Smooth muscle cell (in vitro differentiated cells): Measurements from ENCODE around the gene TMEM184C. TPM values are rescaled to one million over a fixed set of nuclear protein-coding genes. Genes with fewer than 3 reads are reported as not detected.

ENCODE experiments used
- DNase-seq: peaks from one replicate; lab custom pipeline; 2025; ENCODE audit not compliant: unreplicated experiment; lab: John Stamatoyannopoulos, UW
- H2AFZ ChIP-seq: fragments of 200-600 bp; sonication (generic); 2 replicates; pipeline ENCODE4 v1.6.0; 2016; ENCODE audit warnings: antibody characterized with exemption, low read depth, mild to moderate bottlenecking
- H3F3A ChIP-seq: fragments of 200-600 bp; sonication (generic); 2 replicates; pipeline ENCODE4 v1.6.0; 2017; ENCODE audit warnings: antibody characterized with exemption, low read depth
- H3K27ac ChIP-seq: fragments of 200-600 bp; sonication (generic); 2 replicates; pipeline ENCODE4 v1.5.1; 2016; ENCODE audit warnings: low read depth, mild to moderate bottlenecking
- H3K27me3 ChIP-seq: fragments of 200-600 bp; sonication (generic); 2 replicates; pipeline ENCODE4 v1.6.1; 2016; ENCODE audit warnings: low read depth, mild to moderate bottlenecking
- H3K36me3 ChIP-seq: fragments of 200-600 bp; sonication (generic); 2 replicates; pipeline ENCODE4 v1.5.1; 2016; ENCODE audit warnings: low read depth
- H3K4me1 ChIP-seq: fragments of 200-600 bp; sonication (generic); 2 replicates; pipeline ENCODE4 v1.5.1; 2016; ENCODE audit warnings: low read depth
- H3K4me2 ChIP-seq: fragments of 200-600 bp; sonication (generic); 2 replicates; pipeline ENCODE4 v1.6.0; 2016; ENCODE audit warnings: mild to moderate bottlenecking
- H3K4me3 ChIP-seq: fragments of 200-600 bp; sonication (generic); 2 replicates; pipeline ENCODE4 v1.5.1; 2016; ENCODE audit warnings: mild to moderate bottlenecking
- H3K79me2 ChIP-seq: fragments of 200-600 bp; sonication (generic); 2 replicates; pipeline ENCODE4 v1.6.0; 2016; ENCODE audit warnings: low read depth, mild to moderate bottlenecking
- H3K9ac ChIP-seq: fragments of 200-600 bp; sonication (generic); 2 replicates; pipeline ENCODE4 v1.6.0; 2016; ENCODE audit warnings: low read depth
- H3K9me3 ChIP-seq: fragments of 200-600 bp; sonication (generic); replicated peaks from 2 replicates; pipeline ENCODE4 v1.5.1; 2016; ENCODE audit warnings: low read depth
- H4K20me1 ChIP-seq: fragments of 200-600 bp; sonication (generic); 2 replicates; pipeline ENCODE4 v1.6.0; 2016; ENCODE audit warnings: low read depth
- WGBS: methylation state at CpG from one replicate; pipeline ENCODE4 v1.1.7; 2016; ENCODE audit warnings: low lambda C conversion rate; 5-methylcytosine and 5-hydroxymethylcytosine counted together
- polyA plus RNA-seq: library from polyadenylated mRNA; unstranded; fragments of >200 nt; fragmentation: Nextera tagmentation; extraction: Ambion mirVana; gene quantifications from 2 replicates; pipeline ENCODE4 v1.2.1, GENCODE V29; 2016
- total RNA-seq: library from RNA; depleted of rRNA; stranded (reverse); fragments of >200 nt; gene quantifications from 2 replicates; pipeline ENCODE4 v1.2.3, GENCODE V29; 2014
- TF ChIP-seq, protein P1 (sequence below): fragments of 200-600 bp; sonication (generic); IDR thresholded peaks from 2 replicates; pipeline ENCODE4 v1.5.1; 2017; ENCODE audit warnings: borderline replicate concordance, mild to moderate bottlenecking, antibody characterized with exemption; ENCODE audit not compliant: insufficient read depth, poor library complexity, severe bottlenecking

TMEM184C gene
- total and polyA plus RNA-seq, 2 experiments from 2014 or later: 21.6 to 33.2 TPM

DNA sequence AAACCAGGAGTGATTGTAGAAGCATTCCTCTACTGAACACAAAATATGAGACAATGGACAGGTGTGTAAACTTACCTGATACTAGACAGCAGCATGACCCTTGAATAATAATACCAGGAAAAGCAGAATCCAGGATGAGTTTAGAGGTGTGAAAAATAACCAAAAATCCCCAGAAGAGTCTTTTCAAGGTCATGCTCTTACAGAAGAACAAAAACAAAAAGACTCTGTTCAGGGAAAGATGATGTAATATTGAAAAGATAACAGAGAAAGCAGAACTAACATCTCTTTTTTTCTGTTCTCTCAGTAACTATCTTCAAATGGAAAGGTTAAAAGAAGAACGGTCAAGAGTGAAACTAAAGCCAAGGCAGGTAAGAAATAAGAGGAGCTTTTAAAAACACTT, 100.7 kb downstream of the TMEM184C start:
- WGBS: 93% methylated on average over 1 of the region's 1 CpG
- no peak for DNase-seq
- H3K4me3 ChIP-seq: no peak overlapping the region
- no peak overlapping the region for H2AFZ ChIP-seq
- no peaks in the 10 kb centered on the region for H3K27me3 ChIP-seq
- H3K36me3 ChIP-seq: no peaks in the 10 kb centered on the region
- H4K20me1 ChIP-seq: no peaks in the 10 kb centered on the region
- H3K4me2 ChIP-seq: no peak overlapping the region
- no peaks in the 10 kb centered on the region for H3F3A ChIP-seq
- TF ChIP-seq, protein P1, sequence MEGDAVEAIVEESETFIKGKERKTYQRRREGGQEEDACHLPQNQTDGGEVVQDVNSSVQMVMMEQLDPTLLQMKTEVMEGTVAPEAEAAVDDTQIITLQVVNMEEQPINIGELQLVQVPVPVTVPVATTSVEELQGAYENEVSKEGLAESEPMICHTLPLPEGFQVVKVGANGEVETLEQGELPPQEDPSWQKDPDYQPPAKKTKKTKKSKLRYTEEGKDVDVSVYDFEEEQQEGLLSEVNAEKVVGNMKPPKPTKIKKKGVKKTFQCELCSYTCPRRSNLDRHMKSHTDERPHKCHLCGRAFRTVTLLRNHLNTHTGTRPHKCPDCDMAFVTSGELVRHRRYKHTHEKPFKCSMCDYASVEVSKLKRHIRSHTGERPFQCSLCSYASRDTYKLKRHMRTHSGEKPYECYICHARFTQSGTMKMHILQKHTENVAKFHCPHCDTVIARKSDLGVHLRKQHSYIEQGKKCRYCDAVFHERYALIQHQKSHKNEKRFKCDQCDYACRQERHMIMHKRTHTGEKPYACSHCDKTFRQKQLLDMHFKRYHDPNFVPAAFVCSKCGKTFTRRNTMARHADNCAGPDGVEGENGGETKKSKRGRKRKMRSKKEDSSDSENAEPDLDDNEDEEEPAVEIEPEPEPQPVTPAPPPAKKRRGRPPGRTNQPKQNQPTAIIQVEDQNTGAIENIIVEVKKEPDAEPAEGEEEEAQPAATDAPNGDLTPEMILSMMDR: no peak
- peaks cover 4% of the 10 kb centered on the region for H3K4me1 ChIP-seq
- no peak overlapping the region for H3K27ac ChIP-seq
- no peaks in the 10 kb centered on the region for H3K79me2 ChIP-seq
- H3K9ac ChIP-seq: no peak overlapping the region
- H3K9me3 ChIP-seq: no peaks in the 10 kb centered on the region

Other genes with a start within 250 kb of the TMEM184C start
- gene EDNRA, start 136.3 kb upstream of the TMEM184C start, total RNA-seq: 6.9 and 8.6 TPM in 2 replicates
- gene EDNRA, start 136.3 kb upstream of the TMEM184C start, polyA plus RNA-seq: 1.2 and 4.8 TPM in 2 replicates
- gene PRMT9, start 66.8 kb downstream of the TMEM184C start, total RNA-seq: 6.4 and 10.6 TPM in 2 replicates
- gene PRMT9, start 66.8 kb downstream of the TMEM184C start, polyA plus RNA-seq: 4.9 and 5.5 TPM in 2 replicates
- gene ARHGAP10, start 114.7 kb downstream of the TMEM184C start, total RNA-seq: 11.1 and 11.6 TPM in 2 replicates
- 6.2 and 6.7 TPM in 2 replicates for gene ARHGAP10, start 114.7 kb downstream of the TMEM184C start, polyA plus RNA-seq